Osteocyte (in vitro differentiated cells): Measurements from ENCODE around the gene CDH23. TPM values are rescaled to one million over a fixed set of nuclear protein-coding genes. Genes with fewer than 3 reads are reported as not detected.

Experiments used
- DNase-seq: peaks from one replicate; pipeline ENCODE4 v3.0.0; 2021; ENCODE audit warnings: mixed read lengths; ENCODE audit not compliant: unreplicated experiment; ENCODE audit errors: extremely low spot score
- H3K27ac Mint-ChIP-seq: one replicate; pipeline ENCODE4 v1.8.0; 2021; ENCODE audit warnings: mild to moderate bottlenecking, mixed read lengths; ENCODE audit not compliant: unreplicated experiment
- H3K27me3 Mint-ChIP-seq: one replicate; pipeline ENCODE4 v1.8.0; 2021; ENCODE audit warnings: mixed read lengths; ENCODE audit not compliant: unreplicated experiment
- H3K36me3 Mint-ChIP-seq: one replicate; pipeline ENCODE4 v1.8.0; 2021; ENCODE audit warnings: mixed read lengths; ENCODE audit not compliant: unreplicated experiment
- H3K4me1 Mint-ChIP-seq: one replicate; pipeline ENCODE4 v1.8.0; 2021; ENCODE audit warnings: mixed read lengths; ENCODE audit not compliant: unreplicated experiment
- H3K4me3 Mint-ChIP-seq: one replicate; pipeline ENCODE4 v1.8.0; 2021; ENCODE audit warnings: mild to moderate bottlenecking, moderate library complexity, mixed read lengths; ENCODE audit not compliant: unreplicated experiment
- H3K9me3 Mint-ChIP-seq: one replicate; pipeline ENCODE4 v1.8.0; 2021; ENCODE audit warnings: mixed read lengths; ENCODE audit not compliant: unreplicated experiment
- total RNA-seq: library from RNA; stranded (reverse); gene quantifications from 2 replicates; pipeline ENCODE4 v1.2.1, GENCODE V29; 2021
- TF ChIP-seq, protein P1 (sequence below): fragments of 200-600 bp; sonication (generic); IDR thresholded peaks from 2 replicates; pipeline ENCODE4 v1.5.0; 2021; ENCODE audit warnings: antibody characterized with exemption, mild to moderate bottlenecking, moderate library complexity

Gene CDH23
- total RNA-seq, 1 donor from 2014 or later = not detected

DNA sequence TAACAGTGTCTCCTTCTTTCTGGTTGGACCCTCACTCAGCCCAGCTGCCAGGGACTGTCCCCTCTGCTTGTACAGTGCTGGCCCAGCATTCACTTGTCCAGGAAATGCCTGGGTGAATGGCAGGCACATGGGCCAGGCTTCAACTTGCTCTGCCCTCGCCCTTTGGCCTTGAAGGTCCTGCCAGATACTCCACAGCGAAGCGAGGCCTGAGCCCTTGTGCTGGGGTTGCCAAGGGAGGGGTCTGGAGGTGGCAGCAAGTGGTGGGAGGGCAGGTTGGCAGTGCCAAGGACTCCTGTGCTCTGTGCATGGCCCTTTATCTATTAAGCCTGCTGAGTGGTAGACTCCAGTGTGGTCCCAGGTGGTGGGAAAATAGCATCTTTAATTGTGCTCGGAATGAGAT lies 75.7 kb downstream of the CDH23 start:
- H3K4me3 Mint-ChIP-seq = no peak overlapping the region
- H3K27me3 Mint-ChIP-seq = peaks cover 28% of the 10 kb centered on the region
- H3K27ac Mint-ChIP-seq = no peak overlapping the region
- no peaks in the 10 kb centered on the region for H3K9me3 Mint-ChIP-seq
- no peaks in the 10 kb centered on the region for H3K4me1 Mint-ChIP-seq
- TF ChIP-seq, protein P1, sequence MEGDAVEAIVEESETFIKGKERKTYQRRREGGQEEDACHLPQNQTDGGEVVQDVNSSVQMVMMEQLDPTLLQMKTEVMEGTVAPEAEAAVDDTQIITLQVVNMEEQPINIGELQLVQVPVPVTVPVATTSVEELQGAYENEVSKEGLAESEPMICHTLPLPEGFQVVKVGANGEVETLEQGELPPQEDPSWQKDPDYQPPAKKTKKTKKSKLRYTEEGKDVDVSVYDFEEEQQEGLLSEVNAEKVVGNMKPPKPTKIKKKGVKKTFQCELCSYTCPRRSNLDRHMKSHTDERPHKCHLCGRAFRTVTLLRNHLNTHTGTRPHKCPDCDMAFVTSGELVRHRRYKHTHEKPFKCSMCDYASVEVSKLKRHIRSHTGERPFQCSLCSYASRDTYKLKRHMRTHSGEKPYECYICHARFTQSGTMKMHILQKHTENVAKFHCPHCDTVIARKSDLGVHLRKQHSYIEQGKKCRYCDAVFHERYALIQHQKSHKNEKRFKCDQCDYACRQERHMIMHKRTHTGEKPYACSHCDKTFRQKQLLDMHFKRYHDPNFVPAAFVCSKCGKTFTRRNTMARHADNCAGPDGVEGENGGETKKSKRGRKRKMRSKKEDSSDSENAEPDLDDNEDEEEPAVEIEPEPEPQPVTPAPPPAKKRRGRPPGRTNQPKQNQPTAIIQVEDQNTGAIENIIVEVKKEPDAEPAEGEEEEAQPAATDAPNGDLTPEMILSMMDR = no peak
- H3K36me3 Mint-ChIP-seq = no peaks in the 10 kb centered on the region
- DNase-seq = no peak

DNA sequence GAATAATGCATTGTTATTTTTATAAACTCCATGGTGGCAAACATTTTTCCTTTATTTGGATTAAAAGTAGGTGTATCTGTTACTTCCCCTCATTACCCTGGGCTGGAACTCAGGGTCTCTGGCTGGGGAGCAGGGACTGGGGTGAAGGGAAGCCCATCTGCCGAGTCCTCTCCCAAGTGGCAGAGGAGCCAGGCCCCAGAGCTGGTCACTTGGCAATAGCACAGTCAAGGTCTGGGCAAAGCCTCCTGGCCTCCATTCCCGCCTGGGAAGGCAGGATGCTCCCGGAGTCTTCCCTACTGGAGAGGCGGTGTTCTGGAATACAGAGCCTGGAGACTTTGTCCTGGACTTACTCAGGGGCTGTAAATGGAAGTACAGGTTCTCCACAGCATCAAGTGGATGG lies 76.2 kb downstream of the CDH23 start:
- TF ChIP-seq, protein P1 = no peak
- peaks cover 33% of the 10 kb centered on the region for H3K27me3 Mint-ChIP-seq
- H3K4me1 Mint-ChIP-seq = no peaks in the 10 kb centered on the region
- H3K4me3 Mint-ChIP-seq = no peak overlapping the region
- DNase-seq = no peak
- H3K36me3 Mint-ChIP-seq = no peaks in the 10 kb centered on the region
- H3K9me3 Mint-ChIP-seq = no peaks in the 10 kb centered on the region
- no peak overlapping the region for H3K27ac Mint-ChIP-seq

DNA sequence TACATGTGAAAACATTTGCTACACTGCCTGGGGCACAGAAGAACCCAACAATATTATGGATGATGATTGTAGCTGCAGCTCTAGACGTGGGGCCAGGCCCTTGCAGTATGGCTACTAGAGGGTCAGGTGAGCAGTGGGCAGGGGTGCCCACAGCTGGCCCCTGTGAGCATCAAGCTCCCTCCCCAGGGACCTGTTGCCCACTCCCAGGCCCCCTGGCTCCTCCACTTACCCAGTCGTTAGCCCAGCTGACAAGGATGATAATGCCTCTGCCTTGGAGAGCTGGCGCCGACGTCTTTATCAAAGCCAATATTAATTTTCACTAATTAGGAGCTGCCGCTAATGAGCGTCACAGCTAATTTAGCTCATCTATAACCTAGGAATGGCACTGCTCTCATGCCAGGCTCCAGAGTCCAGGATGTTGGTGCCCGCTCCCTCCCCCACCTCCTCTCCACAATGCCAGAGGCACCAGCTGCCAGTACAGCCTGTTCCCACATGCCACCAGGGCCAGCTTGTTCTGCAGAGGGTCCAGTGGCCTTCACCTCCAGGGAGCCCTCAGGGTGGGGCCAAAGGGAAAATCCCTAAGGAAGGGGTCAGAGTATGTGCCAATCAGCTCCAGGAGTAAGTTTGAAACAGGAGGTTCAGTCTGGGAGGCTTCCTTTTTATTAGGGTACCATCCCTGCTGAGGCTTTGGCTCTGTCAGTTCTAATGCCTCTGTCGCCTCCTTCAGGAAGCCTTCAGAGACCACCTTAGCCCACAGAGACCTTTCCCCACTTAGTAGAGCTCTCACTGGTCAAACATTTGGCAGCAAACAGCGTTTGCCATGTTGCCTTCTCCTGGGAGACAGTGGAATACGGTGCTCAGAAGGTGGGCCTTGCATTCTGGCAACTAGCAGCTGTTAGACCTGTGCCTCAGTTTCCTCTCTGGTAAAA lies 77.2 kb downstream of the CDH23 start:
- no peaks in the 10 kb centered on the region for H3K9me3 Mint-ChIP-seq
- H3K27me3 Mint-ChIP-seq = peaks cover 36% of the 10 kb centered on the region
- no peak for DNase-seq
- H3K4me3 Mint-ChIP-seq = no peak overlapping the region
- TF ChIP-seq, protein P1 = no peak
- H3K4me1 Mint-ChIP-seq = no peaks in the 10 kb centered on the region
- H3K36me3 Mint-ChIP-seq = no peaks in the 10 kb centered on the region
- no peak overlapping the region for H3K27ac Mint-ChIP-seq

DNA sequence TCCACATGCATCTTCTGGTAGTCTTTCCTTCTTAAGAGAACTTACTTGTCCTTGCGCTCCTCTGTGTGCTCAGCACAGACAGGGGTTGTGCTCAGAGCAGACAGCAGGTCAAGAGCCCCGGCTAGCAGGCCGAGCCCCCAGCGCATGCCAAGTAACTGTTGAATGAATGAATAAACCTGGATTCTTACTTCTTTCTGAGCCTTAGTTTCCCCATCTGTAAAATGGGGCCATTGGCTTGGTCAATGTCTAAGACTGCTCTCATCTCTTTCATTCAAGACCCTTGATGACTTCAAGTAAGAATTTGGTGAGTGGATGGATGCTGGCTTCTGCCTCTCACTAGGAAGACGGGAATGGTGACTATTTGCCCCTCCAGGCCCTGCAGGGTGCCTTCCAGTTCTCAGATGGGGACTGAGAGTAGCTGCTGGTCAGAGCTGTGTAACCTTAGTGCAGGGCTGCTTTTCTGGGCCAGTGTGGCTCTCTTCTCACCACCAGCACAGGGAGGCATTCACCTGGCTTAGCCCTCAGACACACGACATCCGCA lies 78.1 kb downstream of the CDH23 start:
- DNase-seq = no peak
- TF ChIP-seq, protein P1 = no peak
- no peak overlapping the region for H3K4me3 Mint-ChIP-seq
- H3K9me3 Mint-ChIP-seq = no peaks in the 10 kb centered on the region
- H3K27ac Mint-ChIP-seq = no peak overlapping the region
- peaks cover 37% of the 10 kb centered on the region for H3K27me3 Mint-ChIP-seq
- no peaks in the 10 kb centered on the region for H3K4me1 Mint-ChIP-seq
- no peaks in the 10 kb centered on the region for H3K36me3 Mint-ChIP-seq

DNA sequence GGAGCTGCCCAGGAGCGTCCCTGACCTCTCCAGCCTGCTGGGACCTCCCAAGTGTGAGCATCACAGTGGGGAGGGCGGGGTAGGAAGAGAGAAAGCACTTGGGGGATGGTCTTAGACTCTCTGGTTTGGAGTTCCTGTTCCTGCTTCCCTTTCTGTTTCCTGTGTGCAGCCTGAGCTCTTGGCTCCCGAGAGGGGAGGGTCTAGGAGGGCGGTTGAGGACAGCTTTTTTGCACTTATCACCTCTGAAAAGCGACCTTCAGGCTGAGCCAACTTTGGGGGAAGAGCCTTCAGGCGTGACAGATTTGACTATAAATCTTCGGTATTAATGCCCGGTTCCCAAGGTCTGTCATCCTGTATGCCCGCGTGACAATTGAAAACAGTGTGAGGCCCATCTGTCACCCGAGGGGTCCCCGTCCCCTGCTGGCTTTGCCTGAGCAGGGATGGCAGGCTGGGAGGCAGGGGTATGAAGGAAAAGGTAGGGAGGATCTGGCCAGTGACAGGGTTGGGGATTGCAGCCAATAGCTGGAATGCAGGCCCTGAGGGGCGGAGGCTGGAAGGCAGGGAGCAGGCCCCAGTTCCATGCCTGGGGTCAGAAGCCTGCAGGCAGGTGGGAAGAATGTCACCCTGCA lies 78.6 kb downstream of the CDH23 start:
- DNase-seq = no peak
- H3K9me3 Mint-ChIP-seq = no peaks in the 10 kb centered on the region
- no peaks in the 10 kb centered on the region for H3K4me1 Mint-ChIP-seq
- no peak overlapping the region for H3K27ac Mint-ChIP-seq
- no peaks in the 10 kb centered on the region for H3K36me3 Mint-ChIP-seq
- TF ChIP-seq, protein P1 = no peak
- H3K27me3 Mint-ChIP-seq = peaks cover 40% of the 10 kb centered on the region
- no peak overlapping the region for H3K4me3 Mint-ChIP-seq
